IMR-90 (cell line): ENCODE measurements around the gene TTC16.

ENCODE experiments used
- BHLHE40 ChIP-seq: fragments of 150-350 bp; IDR thresholded peaks from 2 replicates; pipeline ENCODE4 v1.6.1; 2016; ENCODE audit warnings: mild to moderate bottlenecking, low read depth, low read length
- CEBPB ChIP-seq: IDR thresholded peaks from 2 replicates; pipeline ENCODE4 v1.6.1; 2012; ENCODE audit warnings: low read depth, low read length, improper control_type of control experiment
- MAFK ChIP-seq: IDR thresholded peaks from 2 replicates; pipeline ENCODE4 v1.6.1; 2012; ENCODE audit warnings: low read depth, low read length, improper control_type of control experiment
- MAZ ChIP-seq: IDR thresholded peaks from 2 replicates; pipeline ENCODE4 v1.6.1; 2012; ENCODE audit warnings: low read depth, mild to moderate bottlenecking, low read length, improper control_type of control experiment, moderate library complexity, borderline replicate concordance
- MXI1 ChIP-seq: IDR thresholded peaks from 2 replicates; pipeline ENCODE4 v1.6.1; 2012; ENCODE audit warnings: low read depth, mild to moderate bottlenecking, low read length, moderate library complexity, borderline replicate concordance
- POLR2A ChIP-seq: IDR thresholded peaks from 2 replicates; pipeline ENCODE4 v1.6.1; 2012; ENCODE audit warnings: mild to moderate bottlenecking, low read depth, low read length
- RAD21 ChIP-seq: IDR thresholded peaks from 2 replicates; pipeline ENCODE4 v1.6.1; 2012; ENCODE audit warnings: low read length, improper control_type of control experiment
- RCOR1 ChIP-seq: IDR thresholded peaks from 2 replicates; pipeline ENCODE4 v1.6.1; 2012; ENCODE audit warnings: mild to moderate bottlenecking, low read length, improper control_type of control experiment; ENCODE audit not compliant: insufficient replicate concordance
- RFX5 ChIP-seq: IDR thresholded peaks from 2 replicates; pipeline ENCODE4 v1.8.0; 2012; ENCODE audit warnings: low read depth, mild to moderate bottlenecking, low read length, moderate library complexity
- SMC3 ChIP-seq: fragments of 150-350 bp; IDR thresholded peaks from 2 replicates; pipeline ENCODE4 v1.6.1; 2016; ENCODE audit warnings: low read depth, mild to moderate bottlenecking, antibody characterized with exemption, low read length, moderate library complexity
- TF ChIP-seq, protein P1 (sequence below): conservative IDR thresholded peaks from 2 replicates; pipeline ENCODE4 v1.5.1; 2012; ENCODE audit warnings: mild to moderate bottlenecking, low read depth, low read length, improper control_type of control experiment

DNA sequence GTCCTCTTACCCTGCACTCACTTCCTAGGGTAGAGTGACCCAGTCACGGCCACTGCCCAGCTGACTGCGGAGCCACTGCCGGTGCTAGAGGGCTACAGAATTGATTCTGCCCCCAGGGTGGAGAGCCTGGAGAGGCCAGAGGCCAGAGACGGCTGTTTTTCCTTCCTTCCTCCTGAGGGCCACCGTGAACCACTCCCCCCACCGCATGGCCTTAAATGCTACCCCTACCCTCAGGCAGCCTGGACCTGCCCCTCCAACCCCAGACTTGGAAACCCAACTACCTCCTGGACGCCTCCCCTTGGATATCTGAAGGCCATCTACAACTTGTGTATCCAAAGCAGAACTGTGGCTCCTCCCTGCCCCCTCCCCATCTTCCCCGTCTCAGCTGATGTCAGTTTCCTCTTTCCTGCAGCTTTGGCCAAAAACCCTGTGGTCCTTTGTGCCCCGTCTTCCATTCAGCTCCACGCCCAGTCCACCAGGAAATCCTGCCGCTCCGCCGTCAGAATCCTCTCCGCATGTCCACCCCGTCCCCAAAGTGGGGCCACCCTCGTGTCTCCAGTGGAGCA, 46.3 kb downstream of the TTC16 start:
- TF ChIP-seq, protein P1, sequence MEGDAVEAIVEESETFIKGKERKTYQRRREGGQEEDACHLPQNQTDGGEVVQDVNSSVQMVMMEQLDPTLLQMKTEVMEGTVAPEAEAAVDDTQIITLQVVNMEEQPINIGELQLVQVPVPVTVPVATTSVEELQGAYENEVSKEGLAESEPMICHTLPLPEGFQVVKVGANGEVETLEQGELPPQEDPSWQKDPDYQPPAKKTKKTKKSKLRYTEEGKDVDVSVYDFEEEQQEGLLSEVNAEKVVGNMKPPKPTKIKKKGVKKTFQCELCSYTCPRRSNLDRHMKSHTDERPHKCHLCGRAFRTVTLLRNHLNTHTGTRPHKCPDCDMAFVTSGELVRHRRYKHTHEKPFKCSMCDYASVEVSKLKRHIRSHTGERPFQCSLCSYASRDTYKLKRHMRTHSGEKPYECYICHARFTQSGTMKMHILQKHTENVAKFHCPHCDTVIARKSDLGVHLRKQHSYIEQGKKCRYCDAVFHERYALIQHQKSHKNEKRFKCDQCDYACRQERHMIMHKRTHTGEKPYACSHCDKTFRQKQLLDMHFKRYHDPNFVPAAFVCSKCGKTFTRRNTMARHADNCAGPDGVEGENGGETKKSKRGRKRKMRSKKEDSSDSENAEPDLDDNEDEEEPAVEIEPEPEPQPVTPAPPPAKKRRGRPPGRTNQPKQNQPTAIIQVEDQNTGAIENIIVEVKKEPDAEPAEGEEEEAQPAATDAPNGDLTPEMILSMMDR = no peak
- TF ChIP-seq POLR2A (no peak), CEBPB (no peak), MAZ (no peak), MXI1 (no peak), SMC3 (no peak), RFX5 (no peak), BHLHE40 (no peak), RAD21 (no peak), MAFK (no peak), RCOR1 (no peak)
